Right lobe of liver (tissue), 4 donors: Measurements from ENCODE around the gene BTBD2.

Source experiments
- POLR2A ChIP-seq: fragments of 450-650 bp; IDR thresholded peaks from one replicate; pipeline ENCODE4 v1.6.1; 2017; ENCODE audit warnings: antibody characterized with exemption, mild to moderate bottlenecking
- TF ChIP-seq, protein P1 (sequence below), 4 donors: fragments of 200-600 bp in 3 of 4; fragments of 450-650 bp in 1 of 4; IDR thresholded peaks; one replicate each; pipeline versions ENCODE4 v1.5.1 to v1.8.0; 2016 to 2022; ENCODE audit warnings: antibody characterized with exemption in 4 of 4, mild to moderate bottlenecking in 2 of 4
- donor health status: DM: no; HTN: no; CAD: no.
- donor health status: DM: no; HTN: no; CAD: no.
- donor health status: DM: no; HTN: yes; CAD: no.

DNA sequence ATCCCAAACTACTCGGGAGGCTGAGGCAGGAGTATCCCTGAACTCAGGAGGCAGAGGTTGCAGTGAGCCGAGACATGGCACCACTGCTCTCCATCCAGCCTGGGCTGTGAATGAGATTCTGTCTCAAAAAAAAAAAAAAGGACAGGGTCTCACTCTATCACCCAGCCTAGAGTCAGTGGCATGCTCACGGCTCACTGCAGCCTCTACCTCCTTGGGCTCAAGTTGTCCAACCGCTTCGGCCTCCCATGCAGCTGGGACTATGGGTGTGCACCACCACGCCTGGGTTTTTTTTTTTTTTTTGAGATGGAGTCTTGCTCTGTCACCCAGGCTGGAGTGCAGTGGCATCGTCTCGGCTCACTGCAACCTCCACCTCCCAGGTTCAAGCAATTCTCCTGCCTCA lies 20.9 kb upstream of the BTBD2 start:
- TF ChIP-seq, protein P1, sequence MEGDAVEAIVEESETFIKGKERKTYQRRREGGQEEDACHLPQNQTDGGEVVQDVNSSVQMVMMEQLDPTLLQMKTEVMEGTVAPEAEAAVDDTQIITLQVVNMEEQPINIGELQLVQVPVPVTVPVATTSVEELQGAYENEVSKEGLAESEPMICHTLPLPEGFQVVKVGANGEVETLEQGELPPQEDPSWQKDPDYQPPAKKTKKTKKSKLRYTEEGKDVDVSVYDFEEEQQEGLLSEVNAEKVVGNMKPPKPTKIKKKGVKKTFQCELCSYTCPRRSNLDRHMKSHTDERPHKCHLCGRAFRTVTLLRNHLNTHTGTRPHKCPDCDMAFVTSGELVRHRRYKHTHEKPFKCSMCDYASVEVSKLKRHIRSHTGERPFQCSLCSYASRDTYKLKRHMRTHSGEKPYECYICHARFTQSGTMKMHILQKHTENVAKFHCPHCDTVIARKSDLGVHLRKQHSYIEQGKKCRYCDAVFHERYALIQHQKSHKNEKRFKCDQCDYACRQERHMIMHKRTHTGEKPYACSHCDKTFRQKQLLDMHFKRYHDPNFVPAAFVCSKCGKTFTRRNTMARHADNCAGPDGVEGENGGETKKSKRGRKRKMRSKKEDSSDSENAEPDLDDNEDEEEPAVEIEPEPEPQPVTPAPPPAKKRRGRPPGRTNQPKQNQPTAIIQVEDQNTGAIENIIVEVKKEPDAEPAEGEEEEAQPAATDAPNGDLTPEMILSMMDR (IDR thresholded peaks at IDR 0.05), result no peak
- TF ChIP-seq POLR2A, result no peak
